Liver (tissue), 3 donors: ENCODE measurements around the gene MPZ.
"Not testable (repeated sequence)": the region's sequence is repeated elsewhere in the genome, so short reads cannot be mapped to it uniquely, and the experiment has no call there.

Experiments
- ATF3 ChIP-seq: IDR thresholded peaks from 2 replicates; pipeline ENCODE4 v1.6.1; 2016; ENCODE audit warnings: antibody characterized with exemption
- CTCF ChIP-seq: fragments of 150-350 bp; IDR thresholded peaks from 2 replicates; pipeline ENCODE4 v1.5.1; 2017; ENCODE audit warnings: improper control_type of control experiment, low read depth, low read length; ENCODE audit not compliant: missing input control
- FOXA1 ChIP-seq: IDR thresholded peaks from 2 replicates; pipeline ENCODE4 v1.6.1; 2016; ENCODE audit warnings: antibody characterized with exemption
- FOXA2 ChIP-seq: IDR thresholded peaks from 2 replicates; pipeline ENCODE4 v1.6.1; 2016; ENCODE audit warnings: antibody characterized with exemption
- GABPA ChIP-seq, 2 donors: IDR thresholded peaks in 1 of 2; conservative IDR thresholded peaks in 1 of 2; 2 replicates each; pipeline ENCODE4 v1.6.1; 2016; ENCODE audit warnings: antibody characterized with exemption in 2 of 2, mild to moderate bottlenecking in 1 of 2, moderate library complexity in 1 of 2
- MAX ChIP-seq: IDR thresholded peaks from 2 replicates; pipeline ENCODE4 v1.6.1; 2016; ENCODE audit warnings: antibody characterized with exemption
- NR2F2 ChIP-seq: IDR thresholded peaks from 2 replicates; pipeline ENCODE4 v1.6.1; 2016; ENCODE audit warnings: antibody characterized with exemption
- REST ChIP-seq: IDR thresholded peaks from 2 replicates; pipeline ENCODE4 v1.6.1; 2016; ENCODE audit warnings: antibody characterized with exemption, mild to moderate bottlenecking
- SP1 ChIP-seq: IDR thresholded peaks from 2 replicates; pipeline ENCODE4 v1.6.1; 2018; ENCODE audit warnings: antibody characterized with exemption, mild to moderate bottlenecking
- donor health status: healthy.
- donor health status: healthy.

GRCh38 chr1:161255955-161256520 is 53.7 kb downstream of the MPZ start:
- TF ChIP-seq CTCF; GABPA (IDR thresholded peaks at IDR 0.05 in 1 of 2, conservative IDR thresholded peaks at IDR 0.05 in 1 of 2); REST; FOXA1; ATF3; MAX; NR2F2: not testable (repeated sequence)
- TF ChIP-seq SP1 (peak; percentile 84), FOXA2 (peak; percentile 77)
